Chondrocyte (in vitro differentiated cells): Measurements from ENCODE around the gene HIP1. TPM values are rescaled to one million over a fixed set of nuclear protein-coding genes. Genes with fewer than 3 reads are reported as not detected.
"Not testable (repeated sequence)": the region's sequence is repeated elsewhere in the genome, so short reads cannot be mapped to it uniquely, and the experiment has no call there.

Experiments
- DNase-seq: peaks from one replicate; pipeline ENCODE4 v3.0.0; 2021; ENCODE audit warnings: mixed read lengths, low spot score
- H3K27ac Mint-ChIP-seq: one replicate; pipeline ENCODE4 v1.8.0; 2021; ENCODE audit warnings: mild to moderate bottlenecking, moderate library complexity, mixed read lengths; ENCODE audit not compliant: unreplicated experiment
- H3K27me3 Mint-ChIP-seq: 2 replicates; pipeline ENCODE4 v1.8.0; 2021; ENCODE audit warnings: low read depth, mixed read lengths
- H3K36me3 Mint-ChIP-seq: 2 replicates; pipeline ENCODE4 v1.8.0; 2021; ENCODE audit warnings: low read depth, mixed read lengths
- H3K4me1 Mint-ChIP-seq: 2 replicates; pipeline ENCODE4 v1.8.0; 2021; ENCODE audit warnings: low read depth, mild to moderate bottlenecking, mixed read lengths
- H3K4me3 Mint-ChIP-seq: one replicate; pipeline ENCODE4 v1.8.0; 2021; ENCODE audit warnings: mild to moderate bottlenecking, moderate library complexity, mixed read lengths; ENCODE audit not compliant: unreplicated experiment
- H3K9me3 Mint-ChIP-seq: 2 replicates; pipeline ENCODE4 v1.8.0; 2021; ENCODE audit warnings: low read depth, mixed read lengths
- CTCF ChIP-seq: fragments of 200-600 bp; sonication (generic); IDR thresholded peaks from 2 replicates; pipeline ENCODE4 v1.5.0; 2021; ENCODE audit warnings: antibody characterized with exemption, mild to moderate bottlenecking, moderate library complexity
- total RNA-seq: library from RNA; stranded (reverse); gene quantifications from 3 replicates; pipeline ENCODE4 v1.2.1, GENCODE V29; 2021

HIP1 gene
- total RNA-seq, 1 donor from 2014 or later: 46.6 TPM

GRCh38 chr7:75567948-75568595 lies 170.7 kb downstream of the HIP1 start:
- Mint-ChIP-seq H3K4me3 (no peak overlapping the region), H3K4me1 (peaks cover 22% of the 10 kb centered on the region), H3K36me3 (peaks cover 30% of the 10 kb centered on the region), H3K27me3 (no peaks in the 10 kb centered on the region), H3K27ac (no peak overlapping the region), H3K9me3 (no peaks in the 10 kb centered on the region)
- TF ChIP-seq CTCF: no peak
- DNase-seq: no peak

GRCh38 chr7:75565132-75565837 lies 173.5 kb downstream of the HIP1 start:
- Mint-ChIP-seq H3K27me3 (no peaks in the 10 kb centered on the region), H3K4me3 (no peak overlapping the region), H3K36me3 (peaks cover 44% of the 10 kb centered on the region), H3K4me1 (peaks cover 22% of the 10 kb centered on the region), H3K27ac (peak overlapping the region; percentile 90), H3K9me3 (no peaks in the 10 kb centered on the region)
- DNase-seq: no peak
- no peak for TF ChIP-seq CTCF

- no peaks in the 10 kb centered on the region for H3K9me3 Mint-ChIP-seq
- no peaks in the 10 kb centered on the region for H3K27me3 Mint-ChIP-seq
- DNase-seq: no peak
- no peak overlapping the region for H3K4me3 Mint-ChIP-seq
- peaks cover 25% of the 10 kb centered on the region for H3K4me1 Mint-ChIP-seq
- TF ChIP-seq CTCF: no peak
- H3K36me3 Mint-ChIP-seq: peaks cover 46% of the 10 kb centered on the region
- no peak overlapping the region for H3K27ac Mint-ChIP-seq
These were observed 175.6 kb downstream of the HIP1 start for GRCh38 chr7:75563171-75563570.

- Mint-ChIP-seq H3K4me1 (peaks cover 9% of the 10 kb centered on the region), H3K27ac (no peak overlapping the region), H3K27me3 (no peaks in the 10 kb centered on the region), H3K4me3 (no peak overlapping the region), H3K36me3 (peaks cover 57% of the 10 kb centered on the region), H3K9me3 (no peaks in the 10 kb centered on the region)
- no peak for DNase-seq
- no peak for TF ChIP-seq CTCF
These were observed 178.8 kb downstream of the HIP1 start for GRCh38 chr7:75559976-75560365.

GRCh38 chr7:75559355-75559975 lies 179.3 kb downstream of the HIP1 start:
- Mint-ChIP-seq H3K4me1 (peaks cover 3% of the 10 kb centered on the region), H3K4me3 (no peak overlapping the region), H3K27me3 (no peaks in the 10 kb centered on the region), H3K9me3 (no peaks in the 10 kb centered on the region), H3K36me3 (peaks cover 59% of the 10 kb centered on the region), H3K27ac (no peak overlapping the region)
- TF ChIP-seq CTCF: no peak
- no peak for DNase-seq

GRCh38 chr7:75556835-75557234 lies 181.9 kb downstream of the HIP1 start:
- H3K9me3 Mint-ChIP-seq, H3K27me3 Mint-ChIP-seq, H3K4me1 Mint-ChIP-seq, H3K27ac Mint-ChIP-seq, DNase-seq, H3K4me3 Mint-ChIP-seq: not testable (repeated sequence)
- peaks cover 51% of the 10 kb centered on the region for H3K36me3 Mint-ChIP-seq
